Activated CD8-positive, alpha-beta memory T cell treated with anti-CD3 and anti-CD28 coated beads for 1 hour (primary cell): ENCODE measurements around the gene SLC12A2.

Experiments used
- DNase-seq, 2 donors: peaks; one replicate each; pipeline ENCODE4 v3.0.0-alpha.2; 2020; ENCODE audit warnings: low read depth in 1 of 2; ENCODE audit errors: extremely low read depth in 1 of 2

SLC12A2 gene

DNA sequence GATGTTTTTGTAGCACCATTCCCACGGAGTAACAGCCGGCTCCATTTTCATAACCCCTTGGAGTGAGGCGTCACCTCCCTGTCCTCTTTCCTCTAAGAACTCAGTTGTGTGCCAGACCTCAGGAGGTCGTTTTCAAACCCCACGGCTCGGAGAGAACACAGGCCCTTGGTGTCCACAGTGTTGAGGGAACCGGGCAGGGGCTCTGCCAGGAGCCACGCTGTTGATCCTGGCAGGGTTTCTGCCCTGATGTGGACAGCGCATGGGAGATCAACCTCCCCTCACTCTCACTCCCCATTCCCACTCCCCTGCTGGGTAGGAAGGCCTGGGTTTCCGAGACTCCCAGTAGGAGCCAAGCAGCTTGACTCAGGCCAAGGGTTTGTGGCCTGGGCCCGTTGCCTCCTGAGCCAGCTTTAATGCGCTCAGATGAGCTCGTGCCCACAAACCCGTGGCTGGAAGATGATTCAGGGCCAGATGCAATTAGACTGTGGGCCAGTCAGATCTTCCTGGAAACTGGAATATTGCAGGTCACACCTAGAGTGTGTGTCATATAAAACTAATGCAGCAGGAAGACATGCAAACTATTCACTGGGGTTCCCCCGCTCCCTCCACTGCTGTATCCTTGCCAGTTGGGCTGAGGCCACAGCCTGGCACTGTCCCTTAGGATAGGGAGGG, 133.4 kb downstream of the SLC12A2 start:
- no peak for DNase-seq

DNA sequence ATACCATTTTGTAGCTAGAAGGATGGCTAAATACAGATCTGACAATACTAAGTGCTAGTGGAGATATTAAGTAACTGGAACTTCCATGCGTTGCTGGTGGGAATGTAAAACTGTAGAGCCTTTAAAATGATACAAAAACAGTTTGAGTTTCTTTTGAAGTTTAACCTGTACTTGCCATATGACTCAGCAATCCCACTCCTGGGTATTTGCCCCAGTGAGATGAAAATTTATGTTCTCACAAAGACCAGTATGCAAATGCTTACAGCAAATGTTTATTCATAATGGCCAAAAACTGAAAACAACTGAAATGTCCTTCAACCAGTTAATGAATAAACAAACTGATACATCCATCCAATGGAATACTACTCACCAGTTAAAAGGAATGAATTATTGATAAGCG, 137.3 kb downstream of the SLC12A2 start:
- no peak for DNase-seq

DNA sequence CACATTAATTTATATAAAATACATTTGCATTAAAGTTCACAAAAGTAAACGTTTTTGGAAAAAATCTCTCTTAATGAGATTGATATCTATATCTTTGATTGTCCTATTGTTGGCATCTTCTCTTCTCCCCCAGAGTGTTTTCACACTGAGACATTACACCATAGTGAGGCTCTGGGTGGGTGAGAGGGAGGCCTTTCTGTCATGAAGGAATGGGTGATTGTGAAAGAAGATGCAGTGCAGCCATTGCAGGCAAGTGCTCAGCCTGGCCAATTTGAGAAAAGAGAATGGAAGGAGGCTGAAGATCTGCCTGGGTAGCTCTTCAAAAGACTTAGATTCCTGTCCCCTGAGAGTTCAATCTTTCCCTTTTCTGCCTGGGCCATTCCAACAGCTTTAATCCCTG, 140.8 kb downstream of the SLC12A2 start:
- DNase-seq, result no peak

DNA sequence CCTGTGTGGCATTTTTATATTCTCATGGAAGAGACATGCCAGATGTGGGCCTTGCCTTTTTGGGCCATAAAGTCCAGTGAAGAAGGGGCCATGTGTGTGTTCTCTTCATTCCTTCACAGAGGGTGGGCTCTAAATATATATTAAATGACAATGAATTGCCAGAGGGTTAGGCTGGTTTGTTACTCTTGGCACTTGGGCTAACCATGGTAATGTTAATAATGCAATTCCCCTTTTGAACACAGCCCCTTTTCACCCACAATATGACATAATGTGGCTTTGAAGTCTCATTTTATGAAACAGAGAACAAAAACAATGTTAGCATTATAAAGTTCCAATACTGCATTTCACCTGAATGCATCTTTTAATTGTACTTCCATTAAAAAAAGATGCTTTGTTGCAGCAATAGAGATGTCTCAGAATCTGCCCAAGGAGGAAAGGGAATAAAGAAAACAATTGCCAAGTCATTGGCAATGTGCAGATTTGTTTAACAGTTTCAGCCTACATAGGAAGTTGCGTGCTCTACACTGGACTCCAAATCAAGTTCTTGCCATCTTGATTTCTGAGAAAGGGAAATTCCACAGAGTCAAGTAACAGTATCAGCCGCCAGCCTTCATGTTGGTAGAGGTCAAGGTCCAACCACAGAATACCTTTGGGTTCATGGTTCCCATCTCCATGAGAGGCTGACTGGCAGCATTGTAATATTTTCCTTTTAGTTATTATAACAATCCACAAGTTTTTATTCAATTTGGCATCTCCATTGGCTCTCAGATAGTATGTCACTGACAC, 141.9 kb downstream of the SLC12A2 start:
- DNase-seq, result no peak

DNA sequence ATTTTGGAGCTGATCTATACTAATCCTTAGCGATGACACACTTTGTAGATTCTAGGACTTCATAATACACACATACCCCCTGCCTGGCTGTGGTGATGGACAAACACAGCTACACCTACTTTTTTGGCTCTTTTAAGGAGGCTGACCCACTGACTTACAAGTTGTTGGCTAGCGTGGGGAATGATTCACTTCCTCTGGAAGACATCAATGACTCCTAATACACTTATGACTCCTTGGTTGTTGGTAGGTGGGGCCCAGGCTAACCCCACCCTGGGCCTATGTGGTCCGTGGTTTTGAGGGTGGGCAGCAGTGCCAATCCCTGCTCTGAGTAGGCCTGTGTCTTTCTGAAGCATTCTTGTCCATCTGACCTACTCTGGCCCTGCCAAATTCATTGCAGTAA, 144.4 kb downstream of the SLC12A2 start:
- no peak for DNase-seq

DNA sequence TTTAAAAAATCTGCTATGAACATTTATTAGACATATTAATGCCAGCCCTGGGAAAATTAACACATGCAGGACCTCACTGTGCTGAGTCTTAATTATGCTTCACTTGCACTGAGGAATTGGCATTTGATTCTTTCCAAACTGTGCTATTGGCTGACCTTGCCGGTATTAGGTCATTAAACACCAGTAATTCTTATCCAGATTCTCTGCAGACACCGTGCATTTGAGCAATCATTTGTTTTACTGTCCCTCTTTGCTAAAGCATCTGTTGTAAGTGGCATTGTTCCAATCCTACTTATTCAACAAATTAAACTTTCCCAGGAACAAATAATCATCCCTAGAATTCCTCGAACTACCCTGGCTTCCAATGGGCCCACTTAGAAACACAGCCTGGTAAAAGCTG, 145.0 kb downstream of the SLC12A2 start:
- DNase-seq, result no peak

DNA sequence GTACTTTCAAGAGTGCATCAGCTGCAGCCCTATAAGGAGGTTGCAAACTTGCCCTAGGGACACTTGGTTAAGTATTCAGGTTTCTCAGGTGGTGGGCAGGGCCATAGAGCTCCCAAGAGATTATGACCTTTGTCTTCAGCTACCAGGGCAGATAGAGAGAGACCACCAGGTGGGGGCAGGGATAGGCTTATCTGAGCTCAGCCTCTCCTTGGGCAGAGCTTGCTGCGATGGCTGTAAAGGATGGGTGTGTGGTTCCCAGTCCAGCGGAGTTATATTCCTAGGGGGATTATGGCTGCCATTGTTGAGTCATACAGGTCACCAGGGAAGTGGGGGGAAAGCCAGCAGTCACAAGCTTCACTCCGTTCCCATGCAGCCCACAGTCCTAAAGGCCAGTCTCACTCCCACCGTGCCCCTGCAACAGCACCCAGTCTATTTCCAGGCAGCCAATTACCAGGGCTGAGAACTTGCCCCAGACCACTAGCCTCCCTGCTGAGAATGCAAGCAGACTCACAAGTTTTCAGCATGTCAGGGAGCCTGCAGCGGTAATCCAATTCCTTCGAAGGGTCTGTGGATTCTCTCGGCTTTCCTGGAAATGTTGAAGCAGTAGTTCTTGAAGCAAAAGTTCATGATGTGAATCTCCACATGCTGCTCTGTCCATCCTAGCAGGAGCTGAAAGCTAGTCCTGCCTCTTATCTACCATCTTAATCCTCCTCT, 151.5 kb downstream of the SLC12A2 start:
- DNase-seq, result no peak

DNA sequence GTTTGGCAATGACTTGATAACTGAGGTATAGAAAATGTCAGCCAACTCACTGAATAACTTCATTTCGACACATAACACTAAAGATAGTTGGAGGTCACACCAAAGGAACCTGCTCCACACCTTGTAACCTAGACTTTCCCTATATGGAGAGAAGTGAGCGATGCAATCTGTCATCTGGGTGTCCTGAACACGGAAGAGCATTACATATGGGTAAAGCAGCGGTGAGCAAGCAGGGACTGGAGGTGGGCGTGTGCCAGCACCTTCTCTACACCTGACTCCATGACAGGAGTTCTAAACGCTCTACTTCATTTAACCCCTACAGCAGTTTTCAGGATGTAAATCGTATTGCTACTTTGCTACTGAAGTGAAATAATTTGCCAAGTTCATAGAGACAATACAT, 152.8 kb downstream of the SLC12A2 start:
- no peak for DNase-seq

DNA sequence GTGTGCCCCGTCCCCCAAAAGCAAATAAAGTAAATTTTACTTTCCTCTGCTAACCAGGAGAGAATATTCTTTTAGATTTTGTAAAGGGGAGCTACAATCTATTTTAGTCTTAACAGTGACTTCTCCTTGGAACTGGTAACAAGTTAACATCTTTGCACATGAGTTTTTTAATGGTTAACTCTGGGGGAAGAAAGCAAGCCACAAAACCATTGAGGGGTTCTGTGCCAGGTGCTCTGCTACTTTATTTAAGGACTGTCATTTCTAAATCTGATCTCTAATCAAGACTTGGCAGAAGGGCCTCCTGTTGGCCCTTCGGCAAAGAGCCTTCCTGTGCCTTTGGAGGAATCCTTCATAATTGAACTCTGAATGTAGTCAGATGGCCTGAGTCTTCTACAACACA, 153.4 kb downstream of the SLC12A2 start:
- no peak for DNase-seq

DNA sequence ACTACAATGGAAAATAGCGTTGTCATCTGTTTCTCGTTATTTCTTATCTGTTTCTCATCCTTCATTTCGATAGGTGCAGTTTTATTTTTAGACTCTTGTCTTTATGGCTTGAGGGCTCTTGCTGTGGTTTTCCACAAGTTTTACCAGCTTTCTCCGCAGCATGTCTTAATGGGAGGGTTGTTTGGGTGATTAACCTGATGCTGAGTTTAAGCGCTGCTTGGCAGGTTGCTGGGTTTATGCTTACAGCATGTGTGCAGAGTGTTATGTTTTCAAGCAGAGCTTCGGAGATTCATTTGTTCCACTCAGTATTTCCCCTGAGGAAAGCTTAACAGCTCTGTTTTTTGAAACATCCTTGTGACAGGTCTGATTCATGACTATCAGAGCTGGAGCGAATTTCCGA, 154.0 kb downstream of the SLC12A2 start:
- DNase-seq, result no peak
